Neuronal stem cell (in vitro differentiated cells): ENCODE results near the gene ABHD17C.

Source experiments
- DNase-seq: peaks from one replicate; pipeline ENCODE4 v3.0.0-alpha.2; 2013; ENCODE audit warnings: low spot score
- H2AFZ ChIP-seq: one replicate; pipeline ENCODE4 v1.6.1; 2013; ENCODE audit warnings: mild to moderate bottlenecking, low read length, inconsistent platforms
- H2AK5ac ChIP-seq: 2 replicates; pipeline ENCODE4 v1.6.1; 2013; ENCODE audit warnings: low read depth, mild to moderate bottlenecking, inconsistent platforms, low read length, moderate library complexity, mixed read lengths
- H2BK120ac ChIP-seq: 2 replicates; pipeline ENCODE4 v1.6.1; 2013; ENCODE audit warnings: low read depth, mild to moderate bottlenecking, inconsistent platforms, low read length, moderate library complexity, mixed read lengths
- H2BK12ac ChIP-seq: one replicate; pipeline ENCODE4 v1.6.1; 2013; ENCODE audit warnings: low read length, inconsistent platforms
- H2BK15ac ChIP-seq: 2 replicates; pipeline ENCODE4 v1.6.1; 2013; ENCODE audit warnings: mild to moderate bottlenecking, low read length, inconsistent platforms, mixed read lengths
- H2BK5ac ChIP-seq: one replicate; pipeline ENCODE4 v1.6.1; 2013; ENCODE audit warnings: inconsistent platforms, mild to moderate bottlenecking, low read length, moderate library complexity
- H3K14ac ChIP-seq: one replicate; pipeline ENCODE4 v1.6.1; 2013; ENCODE audit warnings: low read length, inconsistent platforms
- H3K18ac ChIP-seq: 2 replicates; pipeline ENCODE4 v1.6.1; 2013; ENCODE audit warnings: low read length, inconsistent platforms
- H3K23ac ChIP-seq: 2 replicates; pipeline ENCODE4 v1.6.1; 2013; ENCODE audit warnings: low read depth, mild to moderate bottlenecking, mixed read lengths, low read length, inconsistent platforms; ENCODE audit not compliant: poor library complexity
- H3K27ac ChIP-seq: replicated peaks from 3 replicates; pipeline ENCODE4 v1.5.1; 2013; ENCODE audit warnings: low read length, inconsistent platforms
- H3K27me3 ChIP-seq, 3 experiments: 2 replicates each; pipeline ENCODE4 v1.6.1; 2013; ENCODE audit warnings: low read length in 3 of 3, mild to moderate bottlenecking in 2 of 3, inconsistent platforms in 1 of 3, low read depth in 1 of 3, mixed read lengths in 1 of 3, moderate library complexity in 1 of 3; ENCODE audit not compliant: control insufficient read depth in 3 of 3, insufficient read depth in 3 of 3
- H3K36me3 ChIP-seq, 2 donors: replicated peaks in 1 of 2; 2 replicates each; pipeline ENCODE4 v1.6.1; 2013; ENCODE audit warnings: low read length in 2 of 2; ENCODE audit not compliant: control insufficient read depth in 2 of 2, insufficient read depth in 2 of 2
- H3K4ac ChIP-seq: 2 replicates; pipeline ENCODE4 v1.6.1; 2013; ENCODE audit warnings: inconsistent platforms, mild to moderate bottlenecking, low read length, moderate library complexity
- H3K4me1 ChIP-seq, 2 donors: 1 replicate in 1 of 2; 2 replicates in 1 of 2; pipeline ENCODE4 v1.6.1; 2013; ENCODE audit warnings: low read length in 2 of 2, low read depth in 1 of 2; ENCODE audit not compliant: control insufficient read depth in 2 of 2, insufficient read depth in 1 of 2
- H3K4me2 ChIP-seq: one replicate; pipeline ENCODE4 v1.6.1; 2013; ENCODE audit warnings: mild to moderate bottlenecking, low read length, inconsistent platforms; ENCODE audit not compliant: insufficient read depth, poor library complexity, severe bottlenecking
- H3K4me3 ChIP-seq, 2 donors: 2 replicates each; pipeline ENCODE4 v1.5.1; 2013; ENCODE audit warnings: low read length in 2 of 2, mild to moderate bottlenecking in 2 of 2, inconsistent platforms in 1 of 2, moderate library complexity in 1 of 2
- H3K79me1 ChIP-seq: one replicate; pipeline ENCODE4 v1.6.1; 2013; ENCODE audit warnings: low read depth, mild to moderate bottlenecking, inconsistent platforms, low read length, moderate library complexity
- H3K9ac ChIP-seq: one replicate; pipeline ENCODE4 v1.6.1; 2013; ENCODE audit warnings: mild to moderate bottlenecking, low read depth, low read length, inconsistent platforms; ENCODE audit not compliant: poor library complexity
- H3K9me3 ChIP-seq, 2 donors: replicated peaks in 1 of 2; 2 replicates each; pipeline versions ENCODE3 to v1.6.1; 2013; ENCODE audit warnings: low read length in 2 of 2, mild to moderate bottlenecking in 2 of 2, inconsistent platforms in 1 of 2, low read depth in 1 of 2, mixed read lengths in 1 of 2, moderate library complexity in 1 of 2; ENCODE audit not compliant: control insufficient read depth in 2 of 2, insufficient read depth in 1 of 2
- H4K8ac ChIP-seq: one replicate; pipeline ENCODE4 v1.6.1; 2013; ENCODE audit warnings: low read depth, mild to moderate bottlenecking, inconsistent platforms, low read length, moderate library complexity
- H4K91ac ChIP-seq: one replicate; pipeline ENCODE4 v1.6.1; 2013; ENCODE audit warnings: low read length, low read depth, mild to moderate bottlenecking, inconsistent platforms; ENCODE audit not compliant: poor library complexity
- WGBS, 2 donors: extraction: QIAGEN DNeasy Blood & Tissue Kit; methylation state at CpG; one replicate each; pipeline ENCODE4 v1.1.7; 2013; ENCODE audit warnings: missing lambda C conversion rate in 2 of 2, mixed read lengths in 1 of 2; ENCODE audit not compliant: insufficient read length in 2 of 2, insufficient replicate concordance in 1 of 2; ENCODE audit errors: extremely low coverage in 2 of 2; 5-methylcytosine and 5-hydroxymethylcytosine counted together

The ABHD17C gene

GRCh38 chr15:80694611-80695098 lies 455 bp upstream of the ABHD17C start:
- Histone ChIP-seq H3K23ac (no peak overlapping the region), H3K18ac (peak overlapping the region; percentile 87), H3K14ac (no peak overlapping the region), H2BK5ac (no peak overlapping the region), H4K8ac (no peak overlapping the region), H2AFZ (peak overlapping the region; percentile 96), H3K4ac (no peak overlapping the region), H3K4me3 (peak overlapping the region; percentile 93 to 96), H3K4me1 (peaks cover 5 to 8% of the 10 kb centered on the region in 2 donors), H3K4me2 (peak overlapping the region; percentile 68), H3K27me3 (peaks cover 0 to 3% (median 0%) of the 10 kb centered on the region in 3 experiments), H3K36me3 (peaks cover 0 to 4% of the 10 kb centered on the region in 2 donors), H2BK15ac (no peak overlapping the region), H2BK12ac (no peak overlapping the region), H3K27ac (no peak overlapping the region), H3K9ac (peak overlapping the region; percentile 51), H2AK5ac (no peak overlapping the region), H2BK120ac (no peak overlapping the region), H3K79me1 (peaks cover 2% of the 10 kb centered on the region), H3K9me3 (peaks cover 0 to 9% of the 10 kb centered on the region in 2 donors), H4K91ac (no peak overlapping the region)
- DNase-seq, result no peak
- no CpG with 5 or more reads among the region's 47 CpGs for WGBS, 2 donors

- Histone ChIP-seq H3K9ac (peak overlapping the region; percentile 98), H2AFZ (peak overlapping the region; percentile 96), H3K4me2 (peak overlapping the region; percentile 85), H3K4me3 (peak overlapping the region; percentile 93 to 96), H3K36me3 (peaks cover 0 to 4% of the 10 kb centered on the region in 2 donors), H2BK5ac (peak overlapping the region; percentile 83), H2BK120ac (no peak overlapping the region), H3K4me1 (peaks cover 5 to 8% of the 10 kb centered on the region in 2 donors), H3K4ac (no peak overlapping the region), H3K14ac (peak overlapping the region; percentile 58), H3K79me1 (peaks cover 2% of the 10 kb centered on the region), H3K27me3 (peaks cover 0 to 3% (median 0%) of the 10 kb centered on the region in 3 experiments), H3K23ac (peak overlapping the region; percentile 67), H2BK12ac (no peak overlapping the region), H3K27ac (no peak overlapping the region), H4K91ac (no peak overlapping the region), H2BK15ac (no peak overlapping the region), H2AK5ac (peak overlapping the region; percentile 53), H3K9me3 (peaks cover 0 to 9% of the 10 kb centered on the region in 2 donors), H4K8ac (no peak overlapping the region), H3K18ac (peak overlapping the region; percentile 95)
- no peak for DNase-seq
- WGBS, 2 donors, result no CpG with 5 or more reads among the region's 43 CpGs
These were observed 976 bp downstream of the ABHD17C start for GRCh38 chr15:80695911-80696661.

- Histone ChIP-seq H3K9me3 (peaks cover 0 to 9% of the 10 kb centered on the region in 2 donors), H2BK120ac (no peak overlapping the region), H2AFZ (no peak overlapping the region), H4K8ac (no peak overlapping the region), H3K4me2 (peak overlapping the region; percentile 85), H3K4me1 (peaks cover 5 to 8% of the 10 kb centered on the region in 2 donors), H3K4me3 (peak overlapping the region in 1 of 2 donors; percentile 93), H2BK5ac (no peak overlapping the region), H2BK15ac (no peak overlapping the region), H4K91ac (no peak overlapping the region), H2BK12ac (no peak overlapping the region), H3K9ac (no peak overlapping the region), H3K27me3 (peaks cover 0 to 3% (median 0%) of the 10 kb centered on the region in 3 experiments), H2AK5ac (no peak overlapping the region), H3K27ac (no peak overlapping the region), H3K18ac (no peak overlapping the region), H3K79me1 (peaks cover 2% of the 10 kb centered on the region), H3K4ac (no peak overlapping the region), H3K23ac (no peak overlapping the region), H3K14ac (no peak overlapping the region), H3K36me3 (peaks cover 0 to 4% of the 10 kb centered on the region in 2 donors)
- no peak for DNase-seq
- 100% methylated on average over 1 of the region's 6 CpGs; no CpG with 5 or more reads in 1 of the 2 donors for WGBS, 2 donors
These were observed 2.1 kb downstream of the ABHD17C start for GRCh38 chr15:80697075-80697685.

GRCh38 chr15:80698676-80699075 lies 3.6 kb downstream of the ABHD17C start:
- Histone ChIP-seq H2AK5ac (no peak overlapping the region), H3K23ac (no peak overlapping the region), H3K27ac (no peak overlapping the region), H2BK5ac (no peak overlapping the region), H3K9ac (no peak overlapping the region), H3K9me3 (peaks cover 0 to 9% of the 10 kb centered on the region in 2 donors), H2BK120ac (no peak overlapping the region), H4K8ac (no peak overlapping the region), H3K18ac (no peak overlapping the region), H2AFZ (no peak overlapping the region), H3K4me1 (peaks cover 8% of the 10 kb centered on the region in 2 donors), H3K4me3 (no peak overlapping the region), H3K4me2 (no peak overlapping the region), H2BK15ac (no peak overlapping the region), H2BK12ac (no peak overlapping the region), H3K36me3 (peaks cover 0 to 8% of the 10 kb centered on the region in 2 donors), H3K79me1 (peaks cover 2% of the 10 kb centered on the region), H3K14ac (no peak overlapping the region), H3K27me3 (peaks cover 0 to 3% (median 0%) of the 10 kb centered on the region in 3 experiments), H4K91ac (no peak overlapping the region), H3K4ac (no peak overlapping the region)
- DNase-seq, result no peak
- no CpG with 5 or more reads among the region's 1 CpG for WGBS, 2 donors
